SH-SY5Y (cell line): Measurements from ENCODE around the gene PPP1R14C.

Source experiments
- GATA2 ChIP-seq: IDR thresholded peaks from 2 replicates; pipeline ENCODE4 v1.6.1; 2011; ENCODE audit warnings: mild to moderate bottlenecking, low read depth, low read length
- GATA3 ChIP-seq: IDR thresholded peaks from 2 replicates; pipeline ENCODE4 v1.6.1; 2011; ENCODE audit warnings: low read depth, mild to moderate bottlenecking, low read length, moderate library complexity

DNA sequence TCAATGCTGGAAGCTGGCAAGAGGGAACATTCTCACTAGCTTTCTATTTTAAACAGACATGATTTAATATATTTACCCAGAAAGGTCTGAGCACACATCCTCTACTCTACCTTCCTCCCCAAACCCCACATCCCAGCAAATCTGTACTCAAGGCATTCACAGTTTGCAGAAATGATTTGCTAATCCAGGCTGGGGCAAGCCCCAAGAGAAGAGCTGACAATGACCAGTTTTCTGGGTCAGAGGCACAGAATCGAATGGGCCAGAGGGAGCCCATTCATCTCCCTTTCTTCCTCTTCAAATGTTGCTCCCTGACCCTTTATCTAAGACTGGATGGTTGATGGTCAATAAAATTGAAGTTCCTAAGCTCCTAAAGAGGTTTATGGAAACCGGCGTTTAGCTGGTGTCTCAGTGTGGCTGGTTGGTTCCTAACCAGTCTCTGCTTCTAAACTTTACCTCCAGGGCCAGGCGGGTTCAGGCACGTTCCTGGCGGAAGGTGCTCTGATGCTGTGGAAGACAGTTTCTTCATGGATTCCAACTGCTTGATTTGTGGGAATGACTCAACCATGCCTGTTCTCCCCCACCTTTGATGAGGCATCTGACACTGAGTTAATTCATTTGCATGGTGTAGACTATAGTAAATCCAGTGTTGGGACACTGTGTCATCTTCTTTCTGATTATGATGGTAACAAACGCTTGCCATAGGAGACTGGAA, 129.6 kb downstream of the PPP1R14C start:
- no peak for TF ChIP-seq GATA2
- TF ChIP-seq GATA3: no peak
